ENCODE results near the gene CHKB.

Gene CHKB

GRCh38 chr22:50582493-50583293 is at the start of gene CHKB:
TSS of gene CHKB (minus strand) at chr22:50582849. CDS start at chr22:50582781, 68 bp downstream.
- peak within 1 kb of the TSS; percentile 87 for H3K27ac ChIP-seq (ENCODE audit: low read depth, low read length)

GRCh38 chr22:50630376-50630775 is 47.7 kb upstream of the CHKB start:
- no peaks in the 10 kb centered on the region for H3K4me1 ChIP-seq (ENCODE audit: control insufficient read depth, insufficient read depth, low read length, unreplicated experiment)
- no peak overlapping the region for H3K4me3 ChIP-seq (ENCODE audit: low read depth, low read length)
- H2AFZ ChIP-seq (ENCODE audit: low read length, unreplicated experiment), result no peak overlapping the region
- H3K27me3 ChIP-seq (ENCODE audit: insufficient read depth, low read length), result no peaks in the 10 kb centered on the region
- no peaks in the 10 kb centered on the region for H3K36me3 ChIP-seq (ENCODE audit: insufficient read depth, low read length)
- H3K27ac ChIP-seq (ENCODE audit: low read depth, low read length), result no peak overlapping the region
- H3K79me2 ChIP-seq (ENCODE audit: control insufficient read depth, insufficient read depth, low read length, unreplicated experiment), result no peaks in the 10 kb centered on the region

More at GRCh38 chr22:50582493-50583293, at the start of gene CHKB:
- H3K4me3 ChIP-seq (ENCODE audit: low read depth, low read length), result peak within 1 kb of the TSS; percentile 96
- peaks cover 5% of the 10 kb centered on the region for H3K79me2 ChIP-seq (ENCODE audit: control insufficient read depth, insufficient read depth, low read length, unreplicated experiment)
- peak within 1 kb of the TSS; percentile 75 for H2AFZ ChIP-seq (ENCODE audit: low read length, unreplicated experiment)
- H3K27me3 ChIP-seq (ENCODE audit: insufficient read depth, low read length), result no peaks in the 10 kb centered on the region
- H3K4me1 ChIP-seq (ENCODE audit: control insufficient read depth, insufficient read depth, low read length, unreplicated experiment), result peaks cover 7% of the 10 kb centered on the region
- no peaks in the 10 kb centered on the region for H3K36me3 ChIP-seq (ENCODE audit: insufficient read depth, low read length)

GRCh38 chr22:50628543-50629134 is 46.0 kb upstream of the CHKB start:
- Histone ChIP-seq H2AFZ (ENCODE audit: low read length, unreplicated experiment) (peak overlapping the region; percentile 68), H3K79me2 (ENCODE audit: control insufficient read depth, insufficient read depth, low read length, unreplicated experiment) (no peaks in the 10 kb centered on the region), H3K4me1 (ENCODE audit: control insufficient read depth, insufficient read depth, low read length, unreplicated experiment) (no peaks in the 10 kb centered on the region), H3K27ac (ENCODE audit: low read depth, low read length) (no peak overlapping the region), H3K27me3 (ENCODE audit: insufficient read depth, low read length) (no peaks in the 10 kb centered on the region), H3K4me3 (ENCODE audit: low read depth, low read length) (peak overlapping the region; percentile 93), H3K36me3 (ENCODE audit: insufficient read depth, low read length) (no peaks in the 10 kb centered on the region)

- Histone ChIP-seq H3K27ac (ENCODE audit: low read depth, low read length) (no peak within 1 kb of the TSS), H3K4me1 (ENCODE audit: control insufficient read depth, insufficient read depth, low read length, unreplicated experiment) (no peaks in the 10 kb centered on the region), H3K27me3 (ENCODE audit: insufficient read depth, low read length) (no peaks in the 10 kb centered on the region), H3K79me2 (ENCODE audit: control insufficient read depth, insufficient read depth, low read length, unreplicated experiment) (no peaks in the 10 kb centered on the region), H3K36me3 (ENCODE audit: insufficient read depth, low read length) (no peaks in the 10 kb centered on the region), H2AFZ (ENCODE audit: low read length, unreplicated experiment) (peak within 1 kb of the TSS; percentile 68), H3K4me3 (ENCODE audit: low read depth, low read length) (peak within 1 kb of the TSS; percentile 93)
Observed at GRCh38 chr22:50627642-50628542, 45.2 kb upstream of the CHKB start, which contains the start of gene ARSA. TSS of gene ARSA (minus strand) at chr22:50628152. CDS start at chr22:50627779, 373 bp downstream.

GRCh38 chr22:50626850-50627641 is 44.4 kb upstream of the CHKB start:
- H3K4me3 ChIP-seq (ENCODE audit: low read depth, low read length), result peak overlapping the region; percentile 89
- no peaks in the 10 kb centered on the region for H3K79me2 ChIP-seq (ENCODE audit: control insufficient read depth, insufficient read depth, low read length, unreplicated experiment)
- no peaks in the 10 kb centered on the region for H3K27me3 ChIP-seq (ENCODE audit: insufficient read depth, low read length)
- no peak overlapping the region for H2AFZ ChIP-seq (ENCODE audit: low read length, unreplicated experiment)
- peaks cover under 1% of the 10 kb centered on the region for H3K4me1 ChIP-seq (ENCODE audit: control insufficient read depth, insufficient read depth, low read length, unreplicated experiment)
- no peak overlapping the region for H3K27ac ChIP-seq (ENCODE audit: low read depth, low read length)
- H3K36me3 ChIP-seq (ENCODE audit: insufficient read depth, low read length), result no peaks in the 10 kb centered on the region

GRCh38 chr22:50626314-50626849 is 43.7 kb upstream of the CHKB start:
- Histone ChIP-seq H3K27ac (ENCODE audit: low read depth, low read length) (no peak overlapping the region), H3K36me3 (ENCODE audit: insufficient read depth, low read length) (no peaks in the 10 kb centered on the region), H2AFZ (ENCODE audit: low read length, unreplicated experiment) (no peak overlapping the region), H3K27me3 (ENCODE audit: insufficient read depth, low read length) (no peaks in the 10 kb centered on the region), H3K4me1 (ENCODE audit: control insufficient read depth, insufficient read depth, low read length, unreplicated experiment) (peaks cover 6% of the 10 kb centered on the region), H3K79me2 (ENCODE audit: control insufficient read depth, insufficient read depth, low read length, unreplicated experiment) (no peaks in the 10 kb centered on the region), H3K4me3 (ENCODE audit: low read depth, low read length) (no peak overlapping the region)

GRCh38 chr22:50625568-50626313 is 43.1 kb upstream of the CHKB start:
- no peak overlapping the region for H3K27ac ChIP-seq (ENCODE audit: low read depth, low read length)
- H3K4me3 ChIP-seq (ENCODE audit: low read depth, low read length), result no peak overlapping the region
- H3K4me1 ChIP-seq (ENCODE audit: control insufficient read depth, insufficient read depth, low read length, unreplicated experiment), result peaks cover 12% of the 10 kb centered on the region
- no peaks in the 10 kb centered on the region for H3K79me2 ChIP-seq (ENCODE audit: control insufficient read depth, insufficient read depth, low read length, unreplicated experiment)
- H2AFZ ChIP-seq (ENCODE audit: low read length, unreplicated experiment), result no peak overlapping the region
- H3K36me3 ChIP-seq (ENCODE audit: insufficient read depth, low read length), result no peaks in the 10 kb centered on the region
- H3K27me3 ChIP-seq (ENCODE audit: insufficient read depth, low read length), result no peaks in the 10 kb centered on the region

- no peaks in the 10 kb centered on the region for H3K79me2 ChIP-seq (ENCODE audit: control insufficient read depth, insufficient read depth, low read length, unreplicated experiment)
- peaks cover 14% of the 10 kb centered on the region for H3K4me1 ChIP-seq (ENCODE audit: control insufficient read depth, insufficient read depth, low read length, unreplicated experiment)
- no peaks in the 10 kb centered on the region for H3K27me3 ChIP-seq (ENCODE audit: insufficient read depth, low read length)
- H3K27ac ChIP-seq (ENCODE audit: low read depth, low read length), result no peak overlapping the region
- no peak overlapping the region for H2AFZ ChIP-seq (ENCODE audit: low read length, unreplicated experiment)
- H3K4me3 ChIP-seq (ENCODE audit: low read depth, low read length), result no peak overlapping the region
- no peaks in the 10 kb centered on the region for H3K36me3 ChIP-seq (ENCODE audit: insufficient read depth, low read length)
Observed at GRCh38 chr22:50625131-50625567, 42.5 kb upstream of the CHKB start.

- peaks cover 14% of the 10 kb centered on the region for H3K4me1 ChIP-seq (ENCODE audit: control insufficient read depth, insufficient read depth, low read length, unreplicated experiment)
- no peak overlapping the region for H2AFZ ChIP-seq (ENCODE audit: low read length, unreplicated experiment)
- H3K4me3 ChIP-seq (ENCODE audit: low read depth, low read length), result no peak overlapping the region
- H3K79me2 ChIP-seq (ENCODE audit: control insufficient read depth, insufficient read depth, low read length, unreplicated experiment), result no peaks in the 10 kb centered on the region
- H3K36me3 ChIP-seq (ENCODE audit: insufficient read depth, low read length), result no peaks in the 10 kb centered on the region
- H3K27ac ChIP-seq (ENCODE audit: low read depth, low read length), result no peak overlapping the region
- H3K27me3 ChIP-seq (ENCODE audit: insufficient read depth, low read length), result no peaks in the 10 kb centered on the region
Observed at GRCh38 chr22:50624347-50625130, 41.9 kb upstream of the CHKB start.
